IMR-90 (cell line): ENCODE data around the gene MBD3L5.
"Not testable (repeated sequence)": the region's sequence is repeated elsewhere in the genome, so short reads cannot be mapped to it uniquely, and the experiment has no call there.

ENCODE experiments used
- CEBPB ChIP-seq: IDR thresholded peaks from 2 replicates; pipeline ENCODE4 v1.6.1; 2012; ENCODE audit warnings: low read depth, low read length, improper control_type of control experiment
- CTCF ChIP-seq: conservative IDR thresholded peaks from 2 replicates; pipeline ENCODE4 v1.5.1; 2012; ENCODE audit warnings: mild to moderate bottlenecking, low read depth, low read length, improper control_type of control experiment
- NFE2L2 ChIP-seq: fragments of 150-350 bp; IDR thresholded peaks from 2 replicates; pipeline ENCODE4 v1.6.1; 2016; ENCODE audit warnings: low read depth, mild to moderate bottlenecking, low read length
- RCOR1 ChIP-seq: IDR thresholded peaks from 2 replicates; pipeline ENCODE4 v1.6.1; 2012; ENCODE audit warnings: mild to moderate bottlenecking, low read length, improper control_type of control experiment; ENCODE audit not compliant: insufficient replicate concordance
- SMC3 ChIP-seq: fragments of 150-350 bp; IDR thresholded peaks from 2 replicates; pipeline ENCODE4 v1.6.1; 2016; ENCODE audit warnings: low read depth, mild to moderate bottlenecking, antibody characterized with exemption, low read length, moderate library complexity

GRCh38 chr19:7059977-7060376 lies 29.6 kb downstream of the MBD3L5 start:
- not testable (repeated sequence) for TF ChIP-seq CTCF, SMC3, RCOR1, CEBPB, NFE2L2
